ENCODE results near the gene VWA3B. TPM values are rescaled to one million over a fixed set of nuclear protein-coding genes. Genes with fewer than 3 reads are reported as not detected.
"Not testable (repeated sequence)": the region's sequence is repeated elsewhere in the genome, so short reads cannot be mapped to it uniquely, and the experiment has no call there.

The VWA3B gene
- 0.29 TPM in 1 of 2 replicates, not detected in the other for total RNA-seq (2014; rRNA removed; shearing (Covaris generic))

GRCh38 chr2:98086491-98087446 is at the start of gene VWA3B:
Gene VWA3B (plus strand): TSS chr2:98087167. CDS start chr2:98093093, 5,926 bp downstream.
- DNase-seq (ENCODE audit: low read depth) = peak; percentile 67

GRCh38 chr2:98037206-98037605 is 49.8 kb upstream of the VWA3B start:
- DNase-seq (ENCODE audit: low read depth) = no peak

- DNase-seq (ENCODE audit: low read depth) = no peak
Measured at GRCh38 chr2:98037666-98038336, 49.2 kb upstream of the VWA3B start.

- no peak for DNase-seq (ENCODE audit: low read depth)
Measured at GRCh38 chr2:98039085-98039756, 47.7 kb upstream of the VWA3B start.

- no peak for DNase-seq (ENCODE audit: low read depth)
Measured at GRCh38 chr2:98040331-98040939, 46.5 kb upstream of the VWA3B start.

- DNase-seq (ENCODE audit: low read depth) = no peak
Measured at GRCh38 chr2:98043101-98043500, 43.9 kb upstream of the VWA3B start.

- not testable (repeated sequence) for DNase-seq (ENCODE audit: low read depth)
Measured at GRCh38 chr2:98044730-98045129, 42.2 kb upstream of the VWA3B start.

- no peak for DNase-seq (ENCODE audit: low read depth)
Measured at GRCh38 chr2:98050070-98050469, 36.9 kb upstream of the VWA3B start.

- no peak for DNase-seq (ENCODE audit: low read depth)
Measured at GRCh38 chr2:98058191-98058975, 28.6 kb upstream of the VWA3B start.

GRCh38 chr2:98060277-98060676 is 26.7 kb upstream of the VWA3B start:
- DNase-seq (ENCODE audit: low read depth) = no peak

GRCh38 chr2:98063291-98063854 is 23.6 kb upstream of the VWA3B start:
- peak; percentile 22 for DNase-seq (ENCODE audit: low read depth)

- no peak for DNase-seq (ENCODE audit: low read depth)
Measured at GRCh38 chr2:98065808-98066207, 21.2 kb upstream of the VWA3B start.

- no peak for DNase-seq (ENCODE audit: low read depth)
Measured at GRCh38 chr2:98067160-98067559, 19.8 kb upstream of the VWA3B start.

- DNase-seq (ENCODE audit: low read depth) = no peak
Measured at GRCh38 chr2:98070081-98070480, 16.9 kb upstream of the VWA3B start.

- no peak for DNase-seq (ENCODE audit: low read depth)
Measured at GRCh38 chr2:98072442-98072841, 14.5 kb upstream of the VWA3B start.

- DNase-seq (ENCODE audit: low read depth) = no peak
Measured at GRCh38 chr2:98078701-98079100, 8.3 kb upstream of the VWA3B start.

- DNase-seq (ENCODE audit: low read depth) = no peak
Measured at GRCh38 chr2:98084151-98084868, 2.7 kb upstream of the VWA3B start.

- no peak for DNase-seq (ENCODE audit: low read depth)
Measured at GRCh38 chr2:98084869-98085238, 2.1 kb upstream of the VWA3B start.

- no peak for DNase-seq (ENCODE audit: low read depth)
Measured at GRCh38 chr2:98085649-98086048, 1.3 kb upstream of the VWA3B start.

- DNase-seq (ENCODE audit: low read depth) = no peak
Measured at GRCh38 chr2:98087447-98088020, 567 bp downstream of the VWA3B start.
